Stimulated activated CD4-positive, alpha-beta T cell treated with anti-CD3 and anti-CD28 coated beads, Interleukin-15, amount 100 ng/mL, for 1 hour (primary cell): Measurements from ENCODE around the gene USP36.

Source experiments
- DNase-seq, 2 donors: peaks; one replicate each; pipeline ENCODE4 v3.0.0-alpha.2; 2020; ENCODE audit warnings: low read depth in 1 of 2, low spot score in 1 of 2

Gene USP36

GRCh38 chr17:78839235-78839761 lies 1.3 kb downstream of the USP36 start:
- no peak for DNase-seq

- no peak for DNase-seq
Measured at GRCh38 chr17:78838574-78839005, 2.0 kb downstream of the USP36 start.

DNA sequence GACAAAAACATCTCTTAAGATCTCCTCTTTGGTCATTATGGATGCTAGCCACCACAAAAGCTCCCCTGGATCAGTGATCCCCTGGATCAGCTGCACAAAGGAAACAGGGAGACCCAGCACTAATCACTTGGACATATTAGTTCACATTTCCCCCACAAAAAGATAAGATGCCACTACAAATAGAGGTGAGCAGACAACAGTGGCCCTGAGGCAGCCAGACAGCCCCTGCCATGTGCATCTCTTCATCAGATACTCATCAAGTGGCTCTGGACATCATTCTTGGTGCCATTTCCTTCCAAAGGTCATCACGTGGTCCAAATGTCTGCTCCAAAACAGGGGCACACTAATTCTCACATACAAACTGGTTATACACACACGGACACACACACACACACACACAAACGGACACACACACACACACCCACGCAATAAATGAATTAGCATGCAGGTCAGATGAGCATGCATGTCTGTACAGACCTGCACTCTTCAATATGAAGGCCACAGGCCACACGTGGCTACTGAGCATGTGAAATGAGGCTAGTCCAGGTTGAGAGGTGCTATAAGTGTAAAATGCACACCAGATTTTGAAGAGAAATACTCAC lies 4.1 kb downstream of the USP36 start:
- DNase-seq, result no peak

GRCh38 chr17:78834571-78834970 lies 6.0 kb downstream of the USP36 start:
- no peak for DNase-seq

GRCh38 chr17:78832541-78832810 lies 8.1 kb downstream of the USP36 start:
- DNase-seq, result no peak

DNA sequence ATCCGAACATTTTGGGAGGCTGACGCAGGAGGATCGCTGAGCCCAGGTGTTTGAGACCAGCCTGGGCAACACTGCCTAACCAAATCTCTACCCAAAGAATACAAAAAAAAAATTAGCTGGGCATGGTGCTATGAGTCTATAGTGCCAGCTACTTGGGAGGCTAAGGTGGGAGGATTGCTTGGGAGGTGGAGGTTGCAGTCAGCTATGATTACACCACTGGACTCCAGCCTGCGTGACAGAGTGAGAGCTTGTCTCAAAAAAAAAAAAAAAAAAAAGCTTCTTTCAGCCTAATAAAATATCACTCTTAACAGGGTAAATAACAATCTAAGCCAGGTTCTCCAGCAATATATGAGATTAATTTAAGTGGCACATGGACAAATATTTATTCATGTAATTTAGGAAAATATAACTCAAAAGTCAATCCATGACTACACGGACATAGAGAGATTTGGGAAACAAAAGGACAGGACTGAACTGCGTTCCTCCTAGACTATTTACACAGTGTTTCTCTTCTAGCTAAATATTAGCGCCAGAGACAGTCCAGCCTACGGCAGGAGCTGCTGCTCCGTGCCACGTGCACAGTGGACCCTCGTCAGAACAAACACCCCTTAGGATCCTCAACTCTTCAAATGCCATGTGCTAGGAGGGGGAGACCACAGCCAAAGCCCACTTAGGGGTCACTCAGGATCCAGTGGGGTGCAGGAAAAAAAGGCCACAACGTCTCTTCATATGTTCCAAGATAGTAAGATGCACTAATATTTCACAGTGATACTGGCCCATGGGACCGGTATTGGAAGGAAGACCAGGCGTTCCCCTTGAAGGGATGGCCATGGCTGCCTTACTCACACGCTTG lies 8.7 kb downstream of the USP36 start:
- no peak for DNase-seq

DNA sequence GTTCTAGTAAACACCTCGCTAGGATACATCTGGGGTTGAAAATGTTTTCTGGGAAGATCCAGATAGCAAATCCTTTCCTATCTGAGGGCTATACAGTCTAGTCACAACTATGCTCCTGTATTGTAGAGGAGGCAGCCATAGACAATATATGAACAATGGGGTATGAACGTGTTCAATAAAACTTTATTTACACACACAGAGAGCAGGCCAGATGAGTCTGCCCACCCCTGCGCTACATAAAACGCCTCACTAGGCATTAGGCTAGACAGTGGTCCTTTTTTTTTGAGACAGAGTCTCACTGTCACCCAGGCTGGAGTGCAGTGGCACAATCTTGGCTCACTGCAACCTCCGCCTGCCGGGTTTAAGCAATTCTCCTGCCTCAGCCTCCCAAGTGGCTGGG lies 11.1 kb downstream of the USP36 start:
- no peak for DNase-seq

DNA sequence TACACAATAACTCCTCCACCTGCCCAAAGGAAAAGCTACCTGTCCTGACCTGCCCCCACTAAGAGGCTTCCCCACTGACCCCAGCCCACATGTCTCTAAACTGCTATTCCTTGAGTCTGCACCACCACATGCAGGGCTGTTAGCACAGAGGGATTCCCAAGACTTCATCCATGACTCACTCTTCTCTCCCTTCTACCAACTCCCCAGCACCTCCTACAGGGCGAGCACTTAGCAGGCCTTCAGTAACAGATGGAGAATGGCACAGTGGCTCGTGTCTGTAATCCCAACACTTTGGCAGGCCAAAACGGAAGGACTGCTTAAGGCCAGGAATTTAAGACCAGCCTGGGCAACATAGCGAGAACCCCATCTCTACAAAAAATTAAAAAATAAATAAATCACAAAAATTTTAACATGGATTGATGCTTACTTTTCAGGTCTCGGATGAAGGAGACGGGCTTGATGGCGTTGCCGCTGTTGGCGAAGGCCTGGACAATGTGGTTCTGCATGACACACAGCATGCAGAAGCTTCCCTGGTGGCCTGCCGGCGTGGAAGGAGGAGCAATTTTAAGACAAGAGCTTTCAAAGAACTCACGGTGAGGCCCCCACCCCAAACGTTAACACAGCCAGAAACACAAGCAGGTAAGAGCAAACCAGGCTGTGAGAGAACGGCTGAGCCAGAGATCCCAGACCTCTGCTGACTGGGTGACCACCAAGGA lies 12.0 kb downstream of the USP36 start:
- no peak for DNase-seq

- DNase-seq, result no peak
Measured at GRCh38 chr17:78826836-78827509, 13.6 kb downstream of the USP36 start.

GRCh38 chr17:78826421-78826820 lies 14.2 kb downstream of the USP36 start:
- DNase-seq, result no peak

DNA sequence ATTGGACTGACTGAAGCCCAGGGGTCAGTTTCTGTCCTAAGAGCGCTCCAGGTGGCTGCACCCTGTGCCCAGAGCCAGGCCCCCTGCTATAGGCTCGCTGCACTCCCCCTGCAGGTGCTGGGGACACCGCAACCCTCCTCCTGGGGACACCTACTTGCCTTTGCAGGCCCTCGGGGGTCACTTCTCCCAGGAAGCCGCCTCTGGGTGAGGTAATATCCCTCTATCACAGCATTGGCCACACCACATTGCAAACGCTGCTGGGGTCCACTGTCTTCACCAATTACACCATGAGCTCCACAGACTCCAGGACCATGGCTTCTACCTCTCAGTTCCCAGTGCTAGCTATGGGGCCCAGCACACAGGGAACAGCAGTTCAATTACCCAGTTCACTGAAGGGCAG lies 14.9 kb downstream of the USP36 start:
- DNase-seq, result no peak

DNA sequence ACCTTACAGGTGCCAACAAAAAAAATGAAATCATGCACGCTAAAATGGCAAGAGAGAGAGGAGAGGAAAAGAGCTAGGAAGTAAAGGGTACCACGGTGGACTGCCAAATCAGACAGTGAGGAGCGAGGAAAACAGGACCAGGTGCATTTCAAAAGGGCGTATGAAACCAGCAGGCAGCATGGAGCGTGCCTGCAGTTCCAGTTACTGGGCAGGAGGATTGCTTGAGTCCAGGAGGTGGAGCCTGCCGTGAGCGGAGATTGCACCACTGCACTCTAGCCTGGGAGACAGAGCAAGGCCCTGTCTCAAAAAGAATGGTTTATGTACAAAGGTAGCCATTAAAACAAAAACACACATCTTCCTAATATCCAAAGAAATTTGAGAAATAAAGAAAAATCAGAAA lies 16.4 kb downstream of the USP36 start:
- no peak for DNase-seq

DNA sequence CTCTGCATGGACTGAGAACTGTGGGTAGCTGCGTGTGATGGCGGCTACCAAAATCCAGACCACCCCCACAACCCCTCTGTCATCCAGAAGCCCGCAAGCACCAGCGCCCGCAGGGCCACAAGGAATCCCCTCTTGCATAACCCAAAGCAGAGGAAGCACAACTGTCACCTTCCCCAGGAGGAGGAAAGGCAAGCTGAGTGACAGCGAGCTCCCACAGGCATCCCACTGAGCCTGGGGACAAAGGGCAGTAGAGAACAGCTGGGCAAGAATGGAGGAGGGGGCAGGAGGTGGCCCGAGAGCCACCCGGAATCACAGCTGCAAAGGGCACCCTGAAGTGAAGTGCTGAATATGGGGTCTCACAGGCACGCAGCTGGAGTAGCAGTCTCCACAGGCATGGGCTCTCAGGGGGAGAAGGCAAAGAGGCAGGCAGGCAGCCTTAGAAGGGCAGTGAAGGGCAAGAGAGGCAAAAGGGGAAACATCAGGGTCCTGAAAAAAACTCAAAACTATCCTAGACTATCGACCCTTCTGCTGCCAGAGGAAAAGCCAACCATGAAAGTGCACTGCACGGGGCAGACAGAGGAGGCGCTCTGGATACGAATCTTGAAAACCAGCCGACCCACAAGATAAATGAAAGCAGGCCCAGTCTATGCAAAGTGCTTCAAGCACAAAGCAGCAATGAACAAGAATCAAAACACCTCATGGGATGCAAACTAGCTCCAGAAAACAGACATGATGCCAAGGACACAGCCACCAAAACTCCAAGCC lies 17.1 kb downstream of the USP36 start:
- DNase-seq, result no peak

DNA sequence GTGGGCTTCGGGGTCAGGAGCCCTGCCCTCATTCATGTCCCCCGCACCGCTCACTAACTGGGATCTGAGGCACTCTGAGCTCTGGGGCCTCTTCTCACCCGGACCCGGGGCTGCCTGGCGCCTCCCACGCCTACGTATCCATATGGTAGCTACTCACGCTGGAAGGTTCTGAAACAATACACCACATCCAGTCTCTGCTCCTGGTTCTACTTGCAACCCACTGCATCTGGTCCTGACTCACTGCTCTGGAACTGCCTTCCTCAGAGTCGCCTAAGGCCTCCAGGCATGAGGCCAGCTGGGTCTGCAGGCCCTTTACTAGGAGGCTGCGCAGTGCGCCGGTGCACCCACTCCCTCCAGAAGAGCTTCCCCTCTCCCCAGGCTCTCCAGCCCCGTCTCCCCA lies 18.1 kb downstream of the USP36 start:
- DNase-seq, result no peak

- no peak for DNase-seq
Measured at GRCh38 chr17:78821961-78822360, 18.7 kb downstream of the USP36 start.

DNA sequence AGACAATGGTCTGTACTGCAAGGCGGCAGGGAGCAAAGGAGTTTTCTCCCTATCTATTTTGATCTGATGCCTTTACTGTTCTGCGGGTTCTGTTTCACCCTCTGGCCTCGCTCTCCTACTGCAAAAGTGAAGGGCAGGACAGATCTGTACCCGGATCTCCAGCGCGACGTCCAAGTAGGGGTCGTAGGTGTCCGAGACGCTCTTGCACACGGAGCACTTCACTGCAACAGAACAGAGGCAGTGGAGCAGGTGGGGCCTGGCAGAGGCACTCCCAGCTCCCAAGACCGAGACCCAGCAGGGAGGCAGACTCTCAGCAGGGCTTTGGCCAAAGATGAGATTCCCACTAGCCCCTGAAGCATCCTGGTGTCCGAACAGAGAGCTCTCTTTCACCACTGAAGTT lies 19.8 kb downstream of the USP36 start:
- DNase-seq, result no peak

DNA sequence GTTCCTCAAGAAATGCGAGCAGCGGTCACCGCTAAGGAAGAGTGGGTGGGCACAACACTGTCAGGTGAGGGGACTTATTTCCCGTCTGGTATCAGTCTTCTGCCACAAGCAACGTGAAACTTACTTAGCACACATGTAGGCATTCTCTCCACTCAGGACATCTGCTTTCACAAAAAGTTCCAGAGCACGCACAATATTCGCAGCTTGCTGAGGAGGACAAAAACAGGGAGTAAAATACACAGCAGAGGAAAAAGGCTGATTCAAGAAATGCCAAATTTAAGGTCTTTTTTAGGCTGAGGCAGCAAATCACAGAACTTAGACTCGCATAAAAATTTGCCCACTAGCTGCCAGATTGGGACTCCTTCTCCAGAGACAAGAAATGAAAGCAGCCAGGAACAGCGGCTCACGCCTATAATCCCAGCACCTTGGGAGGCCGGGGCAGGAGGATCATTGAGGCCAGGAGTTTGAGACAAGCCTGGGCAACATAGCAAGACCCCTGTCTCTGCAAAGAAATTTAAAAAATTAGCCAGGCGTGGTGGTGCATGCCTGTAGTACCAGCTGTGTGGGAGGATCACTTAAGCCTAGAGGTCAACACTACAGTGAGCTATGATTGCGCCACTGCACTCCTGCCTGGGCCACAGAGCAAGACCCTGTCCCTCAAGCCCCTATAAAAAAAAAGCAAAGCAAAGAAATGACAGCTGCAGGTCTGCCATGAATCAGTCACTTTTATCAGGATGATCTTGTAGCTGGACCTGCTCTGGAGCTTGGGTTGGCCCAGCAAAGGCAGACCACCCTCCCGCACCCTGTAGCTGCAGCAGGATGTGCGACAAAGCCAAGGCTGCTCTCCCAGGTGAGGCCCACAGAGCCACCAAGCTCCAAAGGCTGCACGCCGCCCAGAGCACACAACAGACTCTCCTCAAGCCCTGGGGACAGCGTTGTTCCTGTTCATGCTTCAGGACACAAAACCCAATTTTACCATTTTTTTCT lies 20.5 kb downstream of the USP36 start:
- DNase-seq, result no peak

DNA sequence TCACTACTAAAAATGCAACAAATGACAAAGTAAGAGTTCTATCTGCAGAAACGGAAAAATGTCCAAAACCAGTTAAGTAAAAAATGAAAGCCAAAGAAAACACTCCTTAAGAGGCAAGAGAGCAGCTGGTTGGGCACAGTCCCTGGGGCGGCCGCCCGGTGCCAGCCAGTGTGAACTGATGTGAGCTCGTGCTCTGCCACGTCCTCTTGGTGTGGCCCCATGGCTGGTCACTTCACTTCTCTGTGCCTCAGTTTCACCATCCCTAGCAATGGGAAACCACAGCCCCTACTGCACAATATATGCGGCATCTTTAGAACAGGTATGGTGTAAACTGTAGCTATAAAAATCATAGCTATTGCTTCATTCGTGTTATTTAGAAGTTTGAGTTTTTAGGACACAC lies 21.2 kb downstream of the USP36 start:
- DNase-seq, result no peak

GRCh38 chr17:78818932-78819331 lies 21.7 kb downstream of the USP36 start:
- peak in 1 of 2 donors; percentile 22 for DNase-seq
